ENCODE data around the gene GMDS.

Gene GMDS

DNA sequence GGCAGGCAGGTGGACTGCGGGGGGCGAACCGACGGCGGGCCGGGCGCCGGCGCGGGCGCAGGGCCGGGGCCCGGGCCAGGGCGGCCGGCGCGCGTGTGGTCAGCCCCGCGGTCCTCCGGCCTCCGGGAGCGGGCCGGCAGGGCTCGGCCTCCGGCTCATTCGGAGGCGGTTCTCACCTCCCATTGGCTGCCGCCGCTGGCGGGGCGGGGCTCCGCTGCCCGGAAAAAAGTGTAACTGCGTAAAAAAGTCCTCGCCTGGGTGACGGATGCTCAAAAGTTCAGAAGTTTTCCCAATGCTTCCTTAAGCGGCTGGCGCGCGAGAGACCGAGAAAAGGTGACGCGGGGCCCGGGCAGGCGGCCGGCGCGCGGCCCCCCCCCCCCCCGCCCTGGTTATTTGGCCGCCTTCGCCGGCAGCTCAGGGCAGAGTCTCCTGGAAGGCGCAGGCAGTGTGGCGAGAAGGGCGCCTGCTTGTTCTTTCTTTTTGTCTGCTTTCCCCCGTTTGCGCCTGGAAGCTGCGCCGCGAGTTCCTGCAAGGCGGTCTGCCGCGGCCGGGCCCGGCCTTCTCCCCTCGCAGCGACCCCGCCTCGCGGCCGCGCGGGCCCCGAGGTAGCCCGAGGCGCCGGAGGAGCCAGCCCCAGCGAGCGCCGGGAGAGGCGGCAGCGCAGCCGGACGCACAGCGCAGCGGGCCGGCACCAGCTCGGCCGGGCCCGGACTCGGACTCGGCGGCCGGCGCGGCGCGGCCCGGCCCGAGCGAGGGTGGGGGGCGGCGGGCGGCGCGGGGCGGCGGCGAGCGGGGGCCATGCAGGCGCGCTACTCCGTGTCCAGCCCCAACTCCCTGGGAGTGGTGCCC is 635.5 kb downstream of the GMDS start, which contains the start of gene FOXC1:
Gene FOXC1, plus strand, starts transcription at position 268 of the 849 bp plus-strand sequence. Its CDS starts 531 bp downstream, at position 799.
- Mint-ChIP-seq H3K4me1 (ENCODE audit: low read depth in 2 of 2) (peaks cover 19 to 43% of the 10 kb centered on the region in 2 donors), H3K27ac (peak within 1 kb of the TSS in 1 of 2 donors; percentile 23), H3K9me3 (no peaks in the 10 kb centered on the region), H3K36me3 (ENCODE audit: insufficient read depth) (peaks cover 18% of the 10 kb centered on the region), H3K4me3 (peak within 1 kb of the TSS; percentile 82 to 88), H3K27me3 (peaks cover 63 to 72% of the 10 kb centered on the region in 2 donors)
- no peak for ATAC-seq (replicated peaks)
- no peak for DNase-seq

DNA sequence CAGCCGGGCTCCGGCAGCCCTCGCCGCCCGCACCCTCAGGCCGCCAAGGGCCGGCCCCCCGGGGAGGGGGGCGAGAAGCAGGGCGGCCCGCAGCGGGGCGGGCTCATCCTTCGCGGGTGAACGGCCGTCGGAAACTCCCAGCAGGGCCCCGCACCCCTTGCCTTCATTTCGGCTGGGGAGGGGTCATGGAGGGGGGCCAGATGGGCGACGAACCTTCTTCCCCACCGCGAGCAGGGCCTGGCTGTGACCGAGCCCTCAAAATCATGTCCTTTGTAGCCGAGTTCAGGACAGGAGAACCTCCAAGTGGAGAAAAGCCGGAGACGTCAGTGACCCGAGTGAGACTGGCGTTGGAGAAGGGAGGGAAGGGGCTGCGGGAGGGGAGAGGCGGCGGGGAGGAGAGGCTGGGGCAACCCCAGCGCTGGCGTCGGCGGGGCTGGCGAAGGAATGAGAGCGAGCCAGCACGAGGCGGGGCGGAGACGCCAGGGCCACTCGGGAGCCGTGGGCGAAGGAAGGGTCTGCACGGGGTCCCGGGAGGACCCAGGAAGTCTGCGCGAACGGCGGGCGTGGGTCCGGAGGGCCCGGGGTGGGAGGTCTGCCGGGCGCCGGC is 636.3 kb downstream of the GMDS start:
- H3K36me3 Mint-ChIP-seq (ENCODE audit: insufficient read depth): peaks cover 18% of the 10 kb centered on the region
- H3K9me3 Mint-ChIP-seq: no peaks in the 10 kb centered on the region
- peaks cover 63 to 72% of the 10 kb centered on the region in 2 donors for H3K27me3 Mint-ChIP-seq
- no peak for ATAC-seq (replicated peaks)
- H3K4me3 Mint-ChIP-seq: peak overlapping the region; percentile 52 to 74
- H3K27ac Mint-ChIP-seq: peak overlapping the region in 1 of 2 donors; percentile 23
- peaks cover 19 to 43% of the 10 kb centered on the region in 2 donors for H3K4me1 Mint-ChIP-seq (ENCODE audit: low read depth in 2 of 2)
- DNase-seq: no peak

GRCh38 chr6:1608222-1609040 is 637.0 kb downstream of the GMDS start:
- ATAC-seq (replicated peaks) (no peak), DNase-seq (no peak)
- Mint-ChIP-seq H3K4me1 (ENCODE audit: low read depth in 2 of 2) (peaks cover 19 to 43% of the 10 kb centered on the region in 2 donors), H3K36me3 (ENCODE audit: insufficient read depth) (peaks cover 18% of the 10 kb centered on the region), H3K4me3 (peak overlapping the region; percentile 52 to 74), H3K9me3 (no peaks in the 10 kb centered on the region), H3K27ac (peak overlapping the region in 1 of 2 donors; percentile 23), H3K27me3 (peaks cover 60 to 76% of the 10 kb centered on the region in 2 donors)

- peaks cover 60 to 76% of the 10 kb centered on the region in 2 donors for H3K27me3 Mint-ChIP-seq
- peaks cover 19 to 43% of the 10 kb centered on the region in 2 donors for H3K4me1 Mint-ChIP-seq (ENCODE audit: low read depth in 2 of 2)
- H3K27ac Mint-ChIP-seq: peak overlapping the region in 1 of 2 donors; percentile 63
Measured at GRCh38 chr6:1607516-1608221, 637.7 kb downstream of the GMDS start.

GRCh38 chr6:1606780-1607515 is 638.5 kb downstream of the GMDS start:
- ATAC-seq (replicated peaks) (no peak), DNase-seq (no peak)
- Mint-ChIP-seq H3K4me1 (ENCODE audit: low read depth in 2 of 2) (peaks cover 13 to 38% of the 10 kb centered on the region in 2 donors), H3K4me3 (peak overlapping the region; percentile 62 to 74), H3K27me3 (peaks cover 60 to 76% of the 10 kb centered on the region in 2 donors), H3K27ac (peak overlapping the region in 1 of 2 donors; percentile 63), H3K36me3 (ENCODE audit: insufficient read depth) (peaks cover 10% of the 10 kb centered on the region), H3K9me3 (no peaks in the 10 kb centered on the region)

More at GRCh38 chr6:1607516-1608221, 637.7 kb downstream of the GMDS start:
- Mint-ChIP-seq H3K9me3 (no peaks in the 10 kb centered on the region), H3K4me3 (peak overlapping the region; percentile 62 to 74), H3K36me3 (ENCODE audit: insufficient read depth) (peaks cover 18% of the 10 kb centered on the region)
- ATAC-seq (replicated peaks) (no peak), DNase-seq (no peak)

DNA sequence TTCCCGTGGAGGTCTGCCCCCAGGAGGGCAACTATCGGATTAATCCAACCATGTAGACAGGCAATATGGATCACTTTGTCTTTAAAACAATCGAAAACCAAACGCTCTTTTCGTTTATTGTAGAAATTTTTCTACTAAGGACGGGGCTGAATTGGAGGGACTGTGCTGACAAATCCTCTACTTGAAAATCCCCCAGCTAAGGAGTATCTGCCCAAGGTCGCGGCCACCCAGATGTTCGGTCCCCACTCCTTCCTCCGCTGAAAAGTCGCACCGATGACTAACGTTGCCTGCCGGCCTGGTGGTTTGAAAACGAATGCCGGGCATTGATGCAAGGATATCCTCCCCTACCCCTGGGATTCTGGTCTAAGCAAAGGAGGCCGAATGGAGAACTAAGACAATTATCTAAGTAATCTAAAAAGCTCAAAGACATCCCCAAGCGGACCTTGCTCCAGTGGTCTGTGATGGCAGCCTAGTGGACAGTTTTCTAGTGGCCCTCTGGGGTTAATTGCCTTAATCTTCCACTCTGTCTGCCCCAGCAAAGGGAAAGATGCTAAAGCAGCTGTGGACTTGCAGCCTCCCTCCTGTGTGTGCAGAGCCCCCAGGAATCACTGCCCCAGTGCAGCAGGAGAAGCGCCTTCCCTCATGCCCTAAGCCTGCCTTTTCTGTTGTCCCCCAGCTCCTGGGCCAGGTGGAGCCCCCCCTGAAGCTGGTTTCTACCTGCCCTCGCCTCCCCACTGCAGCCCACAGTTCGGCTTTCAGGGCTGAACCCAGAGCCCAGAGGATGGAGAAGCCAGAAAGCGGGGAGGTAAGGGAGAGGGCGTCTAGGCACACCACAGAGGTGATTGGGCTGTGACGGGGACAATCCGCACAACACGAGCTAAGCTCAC is 639.3 kb downstream of the GMDS start:
- Mint-ChIP-seq H3K4me3 (peak overlapping the region; percentile 14 to 74), H3K9me3 (no peaks in the 10 kb centered on the region), H3K27ac (no peak overlapping the region), H3K4me1 (ENCODE audit: low read depth in 2 of 2) (peaks cover 11 to 37% of the 10 kb centered on the region in 2 donors), H3K27me3 (peaks cover 64 to 80% of the 10 kb centered on the region in 2 donors), H3K36me3 (ENCODE audit: insufficient read depth) (peaks cover 8% of the 10 kb centered on the region)
- DNase-seq (no peak), ATAC-seq (replicated peaks) (no peak)

GRCh38 chr6:1605004-1605892 is 640.2 kb downstream of the GMDS start:
- Mint-ChIP-seq H3K36me3 (ENCODE audit: insufficient read depth) (peaks cover 6% of the 10 kb centered on the region), H3K27me3 (peaks cover 68 to 81% of the 10 kb centered on the region in 2 donors), H3K27ac (no peak overlapping the region), H3K4me3 (peak overlapping the region; percentile 57 to 74), H3K9me3 (no peaks in the 10 kb centered on the region), H3K4me1 (ENCODE audit: low read depth in 2 of 2) (peaks cover 11 to 33% of the 10 kb centered on the region in 2 donors)
- ATAC-seq (replicated peaks) (peak; percentile 9), DNase-seq (no peak)

DNA sequence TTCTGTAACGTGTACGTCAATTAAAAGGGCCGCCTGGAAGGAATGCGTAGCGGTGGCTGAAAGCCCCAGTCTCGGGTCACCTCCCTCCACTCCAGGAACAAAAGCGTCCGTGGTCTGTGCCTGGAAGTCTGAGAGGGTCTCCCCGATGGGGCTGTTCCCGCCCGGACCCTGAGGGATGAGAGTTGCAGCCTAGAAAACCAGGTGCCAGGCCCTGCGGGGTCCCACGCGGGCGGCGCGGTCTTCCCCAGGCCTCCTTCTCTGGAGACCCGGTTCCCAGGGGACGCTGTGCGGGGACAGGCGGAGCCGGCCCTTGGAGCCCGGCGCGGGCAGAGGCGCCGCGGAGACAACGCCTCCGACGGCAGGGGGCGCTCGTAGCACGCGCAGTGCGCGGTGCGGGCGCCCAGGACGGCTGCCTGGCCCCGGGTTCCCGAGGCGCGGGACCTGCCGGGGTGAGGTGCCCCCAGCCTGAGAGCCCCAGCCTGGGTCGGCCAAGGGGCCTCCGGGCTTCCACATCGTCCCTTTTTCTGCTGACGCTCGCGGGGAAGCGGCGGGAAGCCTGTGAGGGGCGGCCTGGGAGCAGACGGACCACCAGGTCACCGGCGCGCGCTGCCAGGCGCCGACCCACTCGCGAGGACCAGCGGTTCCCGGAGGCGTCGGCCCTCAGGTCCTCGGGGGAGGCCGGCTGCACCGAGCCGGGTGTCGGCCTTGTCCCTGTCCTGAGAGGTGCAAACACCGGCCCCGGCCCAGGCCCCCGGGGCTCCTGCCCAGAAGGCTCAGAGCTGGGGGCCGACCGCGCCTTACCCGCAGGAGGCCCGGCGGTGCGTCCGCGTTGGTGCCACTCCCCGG is 641.0 kb downstream of the GMDS start:
- H3K27me3 Mint-ChIP-seq: peaks cover 77 to 90% of the 10 kb centered on the region in 2 donors
- H3K4me3 Mint-ChIP-seq: peak overlapping the region in 1 of 2 donors; percentile 31
- DNase-seq (peak; percentile 59 to 69 (median 59)), ATAC-seq (replicated peaks) (peak; percentile 81)
- H3K27ac Mint-ChIP-seq: no peak overlapping the region
- H3K9me3 Mint-ChIP-seq: no peaks in the 10 kb centered on the region
- H3K4me1 Mint-ChIP-seq (ENCODE audit: low read depth in 2 of 2): peaks cover 11 to 33% of the 10 kb centered on the region in 2 donors
- H3K36me3 Mint-ChIP-seq (ENCODE audit: insufficient read depth): peaks cover 6% of the 10 kb centered on the region

GRCh38 chr6:1603708-1604107 is 641.7 kb downstream of the GMDS start:
- peaks cover 11 to 33% of the 10 kb centered on the region in 2 donors for H3K4me1 Mint-ChIP-seq (ENCODE audit: low read depth in 2 of 2)
- no peak for ATAC-seq (replicated peaks)
- H3K27me3 Mint-ChIP-seq: peaks cover 75 to 92% of the 10 kb centered on the region in 2 donors
- H3K36me3 Mint-ChIP-seq (ENCODE audit: insufficient read depth): peaks cover 6% of the 10 kb centered on the region
- no peak for DNase-seq
- no peaks in the 10 kb centered on the region for H3K9me3 Mint-ChIP-seq
- H3K4me3 Mint-ChIP-seq: peak overlapping the region in 1 of 2 donors; percentile 31
- H3K27ac Mint-ChIP-seq: no peak overlapping the region

GRCh38 chr6:1602049-1602713 is 643.2 kb downstream of the GMDS start:
- Mint-ChIP-seq H3K27ac (no peak overlapping the region), H3K27me3 (peaks cover 75 to 92% of the 10 kb centered on the region in 2 donors), H3K9me3 (no peaks in the 10 kb centered on the region), H3K4me3 (no peak overlapping the region), H3K4me1 (ENCODE audit: low read depth in 2 of 2) (peaks cover 5 to 17% of the 10 kb centered on the region in 2 donors), H3K36me3 (ENCODE audit: insufficient read depth) (peaks cover 3% of the 10 kb centered on the region)
- no peak for DNase-seq
- no peak for ATAC-seq (replicated peaks)
